Esophagus squamous epithelium (tissue), 4 donors: ENCODE results near the gene ANKRD65.
"Not testable (repeated sequence)": the region's sequence is repeated elsewhere in the genome, so short reads cannot be mapped to it uniquely, and the experiment has no call there.

ENCODE experiments used
- CTCF ChIP-seq, 6 experiments: fragments of 450-650 bp in 4 of 6; fragments of 200-600 bp in 2 of 6; sonication (generic) in 2 of 6; IDR thresholded peaks; one replicate each; pipeline ENCODE4 v1.5.1; 2016 to 2019; ENCODE audit warnings: antibody characterized with exemption in 6 of 6, mild to moderate bottlenecking in 4 of 6, moderate library complexity in 4 of 6
- POLR2A ChIP-seq, 4 donors: fragments of 450-650 bp; IDR thresholded peaks; one replicate each; pipeline ENCODE4 v1.6.1; 2017; ENCODE audit warnings: antibody characterized with exemption in 4 of 4, mild to moderate bottlenecking in 4 of 4, moderate library complexity in 3 of 4

DNA sequence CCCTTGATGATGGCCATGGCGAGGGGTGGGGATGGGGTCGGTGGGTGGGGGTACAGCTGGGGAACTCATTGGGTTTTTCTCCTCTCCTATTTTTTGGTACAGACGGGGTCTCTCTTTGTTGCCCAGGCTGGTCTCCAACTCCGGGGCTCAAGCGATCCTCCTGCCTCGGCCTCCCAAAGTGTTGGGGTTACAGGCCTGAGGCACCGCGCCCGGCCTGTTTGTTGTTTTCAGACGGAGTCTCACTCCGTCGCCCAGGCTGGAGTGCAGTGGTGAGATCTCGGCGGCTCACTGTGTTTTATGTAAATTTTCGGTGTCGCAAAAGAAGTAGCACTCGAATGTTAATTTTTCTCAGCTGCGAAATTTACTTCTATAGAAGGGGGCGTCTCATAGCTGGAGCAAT lies 25.6 kb upstream of the ANKRD65 start:
- TF ChIP-seq CTCF, POLR2A (IDR thresholded peaks at IDR 0.05): not testable (repeated sequence)
